GM21786 (cell line): ENCODE measurements around the gene BEST2.

Experiments used
- ATAC-seq: cut with Tn5 transposase; IDR thresholded peaks from one replicate; pipeline ENCODE4 v1.9.1; 2021; ENCODE audit not compliant: unreplicated experiment

BEST2 gene

DNA sequence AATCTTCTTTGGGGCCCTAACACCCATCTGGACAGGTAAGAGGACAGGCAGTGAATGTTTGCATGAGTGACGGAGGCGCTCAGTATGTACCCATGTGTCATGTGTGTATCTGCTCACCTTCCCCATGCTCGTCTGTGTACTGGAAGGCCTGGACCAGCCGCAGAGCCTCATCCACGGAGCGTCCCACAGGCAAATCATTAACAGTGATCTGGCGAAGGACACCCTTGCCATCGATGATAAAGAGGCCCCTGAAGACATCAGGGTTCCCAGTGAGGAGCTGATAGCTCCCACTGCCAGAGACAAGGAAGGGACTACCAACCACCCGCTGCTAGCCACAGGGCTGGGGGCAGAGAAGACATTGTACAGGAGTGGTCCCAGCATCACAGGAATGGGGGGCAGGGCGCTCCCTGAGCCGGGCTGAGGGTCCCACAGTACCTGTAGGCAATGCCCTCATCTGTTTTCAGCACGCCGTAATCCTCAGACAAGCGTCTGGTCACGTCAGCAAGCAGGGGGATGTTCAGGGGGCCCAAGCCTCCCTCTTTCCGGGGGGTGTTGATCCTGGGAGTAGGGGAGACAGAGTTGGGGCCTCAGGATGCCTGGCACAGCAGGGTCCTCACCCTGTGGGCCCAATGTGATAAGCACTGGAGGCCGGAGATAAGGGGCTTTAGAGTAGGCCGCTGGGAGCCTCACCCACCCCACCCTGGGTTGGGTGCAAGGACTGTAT lies 48.3 kb downstream of the BEST2 start:
- ATAC-seq = no peak

- no peak for ATAC-seq
Observed at GRCh38 chr19:12800466-12800770, 48.8 kb downstream of the BEST2 start.

GRCh38 chr19:12800923-12801465 lies 49.4 kb downstream of the BEST2 start:
- no peak for ATAC-seq

GRCh38 chr19:12801466-12802266 lies 50.1 kb downstream of the BEST2 start, which contains the start of the genes PRDX2 and THSD8:
Gene PRDX2, minus strand, starts transcription at chr19:12801800. Its CDS starts 539 bp downstream, at chr19:12801261.
Gene THSD8, plus strand, starts transcription at chr19:12802069. Its CDS starts 3 bp downstream, at chr19:12802072.
- no peak for ATAC-seq

GRCh38 chr19:12802267-12803106 lies 50.9 kb downstream of the BEST2 start:
- no peak for ATAC-seq

DNA sequence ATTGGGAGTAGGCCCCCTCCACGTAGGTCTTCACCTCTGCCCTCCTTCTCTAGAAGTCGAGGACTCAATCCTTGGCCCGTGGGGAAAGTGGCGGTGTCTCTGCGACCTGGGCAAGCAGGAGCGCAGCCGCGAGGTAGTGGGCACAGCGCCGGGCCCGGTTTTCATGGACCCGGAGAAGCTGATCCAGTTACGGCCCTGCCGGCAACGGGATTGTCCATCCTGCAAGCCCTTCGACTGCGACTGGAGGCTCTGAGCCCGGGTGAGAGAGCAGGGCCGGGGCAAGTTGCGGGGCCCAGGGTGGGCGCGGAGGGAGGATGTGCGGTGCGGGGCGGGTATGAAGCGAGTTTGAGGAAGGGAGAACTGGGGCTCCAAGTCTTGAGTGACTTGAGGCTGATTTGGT lies 52.5 kb downstream of the BEST2 start:
- ATAC-seq = no peak

GRCh38 chr19:12806242-12807081 lies 54.9 kb downstream of the BEST2 start, which contains the start of gene RNASEH2A:
Gene RNASEH2A, plus strand, starts transcription at chr19:12806584. Its CDS starts 90 bp downstream, at chr19:12806674.
- peak; percentile 55 for ATAC-seq
